Keratinocyte (primary cell): ENCODE measurements around the gene PRSS53. TPM values are rescaled to one million over a fixed set of nuclear protein-coding genes. Genes with fewer than 3 reads are reported as not detected.

Experiments
- DNase-seq: peaks from one replicate; pipeline ENCODE4 v3.0.0-alpha.2; 2011; ENCODE audit warnings: low read depth, missing footprints, low spot score
- FAIRE-seq: peaks from 2 replicates; lab custom pipeline; 2011; peaks lifted over from hg19 to GRCh38; lab: Jason Lieb, UNC
- H2AFZ ChIP-seq: 2 replicates; pipeline ENCODE4 v1.6.0; 2012; ENCODE audit warnings: low read length, control low read depth, inconsistent platforms; ENCODE audit not compliant: control insufficient read depth
- H3K27ac ChIP-seq: 2 replicates; pipeline ENCODE4 v1.5.1; 2011; ENCODE audit warnings: low read length; ENCODE audit not compliant: control insufficient read depth, insufficient read depth
- H3K27me3 ChIP-seq: 3 replicates; pipeline ENCODE4 v1.6.0; 2011; ENCODE audit warnings: low read length; ENCODE audit not compliant: control insufficient read depth, insufficient read depth; ENCODE audit errors: extremely low read depth
- H3K36me3 ChIP-seq, 2 experiments: 2 replicates in 1 of 2; 3 replicates in 1 of 2; pipeline ENCODE4 v1.5.1; 2011; ENCODE audit warnings: low read length in 2 of 2, mild to moderate bottlenecking in 1 of 2; ENCODE audit not compliant: control insufficient read depth in 2 of 2, insufficient read depth in 2 of 2; ENCODE audit errors: extremely low read depth in 1 of 2
- H3K4me1 ChIP-seq: 3 replicates; pipeline ENCODE4 v1.5.1; 2011; ENCODE audit warnings: low read length; ENCODE audit not compliant: control insufficient read depth, insufficient read depth; ENCODE audit errors: extremely low read depth
- H3K4me2 ChIP-seq: 3 replicates; pipeline ENCODE4 v1.6.0; 2011; ENCODE audit warnings: low read depth, low read length; ENCODE audit not compliant: control insufficient read depth, insufficient read depth; ENCODE audit errors: extremely low read depth
- H3K4me3 ChIP-seq, 3 experiments: fragments of 200-600 bp in 1 of 3; sonication (generic) in 1 of 3; 2 replicates in 2 of 3; 3 replicates in 1 of 3; pipeline ENCODE4 v1.5.1; 2011 to 2016; ENCODE audit warnings: low read length in 3 of 3, mild to moderate bottlenecking in 3 of 3, control low read depth in 2 of 3, inconsistent platforms in 1 of 3, low read depth in 1 of 3, mixed read lengths in 1 of 3, mixed run types in 1 of 3, moderate library complexity in 1 of 3; ENCODE audit not compliant: control insufficient read depth in 2 of 3, insufficient read depth in 2 of 3; ENCODE audit errors: extremely low read depth in 1 of 3
- H3K79me2 ChIP-seq: 2 replicates; pipeline ENCODE4 v1.6.0; 2012; ENCODE audit warnings: low read length; ENCODE audit not compliant: control insufficient read depth, insufficient read depth
- H3K9ac ChIP-seq: 3 replicates; pipeline ENCODE4 v1.6.0; 2011; ENCODE audit warnings: low read length; ENCODE audit not compliant: control insufficient read depth, insufficient read depth; ENCODE audit errors: extremely low read depth
- H3K9me1 ChIP-seq: 3 replicates; pipeline ENCODE4 v1.6.0; 2011; ENCODE audit warnings: low read length; ENCODE audit not compliant: control insufficient read depth, insufficient read depth; ENCODE audit errors: extremely low read depth
- H3K9me3 ChIP-seq: 2 replicates; pipeline ENCODE4 v1.5.1; 2012; ENCODE audit warnings: low read depth, low read length; ENCODE audit not compliant: control insufficient read depth
- H4K20me1 ChIP-seq: 3 replicates; pipeline ENCODE4 v1.6.0; 2011; ENCODE audit warnings: low read length; ENCODE audit not compliant: control insufficient read depth, insufficient read depth; ENCODE audit errors: extremely low read depth
- CTCF ChIP-seq, 3 experiments: IDR thresholded peaks in 1 of 3; conservative IDR thresholded peaks in 1 of 3; optimal IDR thresholded peaks in 1 of 3; 2 replicates in 2 of 3; 3 replicates in 1 of 3; pipeline versions ENCODE3 to v1.5.1; 2011; ENCODE audit warnings: low read length in 3 of 3, mild to moderate bottlenecking in 3 of 3, moderate library complexity in 2 of 3, control low read depth in 1 of 3, inconsistent platforms in 1 of 3; ENCODE audit not compliant: insufficient read depth in 2 of 3; ENCODE audit errors: extremely low read depth in 1 of 3
- EZH2 ChIP-seq: IDR thresholded peaks from one replicate; pipeline ENCODE4 v1.6.1; 2012; ENCODE audit warnings: inconsistent platforms, mild to moderate bottlenecking, low read length, moderate library complexity
- dilution Hi-C: fragments of 300-500 bp; cut with MboI; formaldehyde crosslinking; loops from one replicate; pipeline ENCODE4 v1.7.0; 2020; ENCODE audit warnings: low sequenced_read_pairs; ENCODE audit not compliant: extremely low pct_ligation_motif_present
- polyA plus RNA-seq, 5 experiments: library from polyadenylated mRNA; depleted of rRNA in 3 of 5; stranded (reverse) in 3 of 5; stranded (forward) in 1 of 5; unstranded in 1 of 5; fragments of >200 nt; gene quantifications; 1 replicate in 1 of 5; 2 replicates in 3 of 5; 3 replicates in 1 of 5; pipeline versions ENCODE4 v1.2.1 to v1.2.3, GENCODE V29; 2011 to 2012; ENCODE audit warnings: missing spikeins in 2 of 5, low read depth in 1 of 5, low replicate concordance in 1 of 5

The PRSS53 gene
- polyA plus RNA-seq, 1 donor (not counting 4 experiments of a cell fraction or from before 2014, with no cell fraction given), result 0.50 TPM

DNA sequence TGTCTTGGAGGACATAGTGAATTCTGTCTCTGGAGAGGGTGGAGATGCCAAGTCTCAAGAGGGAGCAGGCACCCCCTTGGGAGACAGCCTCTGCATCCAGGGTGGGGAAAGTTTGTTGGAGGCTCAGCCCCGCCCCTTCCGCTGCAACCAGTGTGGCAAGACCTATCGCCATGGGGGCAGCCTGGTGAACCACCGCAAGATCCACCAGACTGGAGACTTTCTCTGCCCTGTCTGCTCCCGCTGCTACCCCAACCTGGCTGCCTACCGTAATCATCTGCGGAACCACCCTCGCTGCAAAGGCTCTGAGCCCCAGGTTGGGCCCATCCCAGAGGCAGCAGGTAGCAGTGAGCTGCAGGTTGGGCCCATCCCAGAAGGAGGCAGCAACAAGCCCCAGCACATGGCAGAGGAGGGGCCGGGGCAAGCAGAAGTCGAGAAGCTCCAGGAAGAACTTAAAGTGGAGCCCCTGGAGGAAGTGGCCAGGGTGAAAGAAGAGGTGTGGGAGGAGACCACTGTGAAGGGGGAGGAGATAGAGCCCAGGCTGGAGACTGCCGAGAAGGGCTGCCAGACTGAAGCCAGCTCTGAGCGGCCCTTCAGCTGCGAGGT, 9.3 kb downstream of the PRSS53 start:
- Histone ChIP-seq H3K36me3 (peaks cover 21 to 30% of the 10 kb centered on the region in 2 experiments), H4K20me1 (no peaks in the 10 kb centered on the region), H3K79me2 (peaks cover 60% of the 10 kb centered on the region)

DNA sequence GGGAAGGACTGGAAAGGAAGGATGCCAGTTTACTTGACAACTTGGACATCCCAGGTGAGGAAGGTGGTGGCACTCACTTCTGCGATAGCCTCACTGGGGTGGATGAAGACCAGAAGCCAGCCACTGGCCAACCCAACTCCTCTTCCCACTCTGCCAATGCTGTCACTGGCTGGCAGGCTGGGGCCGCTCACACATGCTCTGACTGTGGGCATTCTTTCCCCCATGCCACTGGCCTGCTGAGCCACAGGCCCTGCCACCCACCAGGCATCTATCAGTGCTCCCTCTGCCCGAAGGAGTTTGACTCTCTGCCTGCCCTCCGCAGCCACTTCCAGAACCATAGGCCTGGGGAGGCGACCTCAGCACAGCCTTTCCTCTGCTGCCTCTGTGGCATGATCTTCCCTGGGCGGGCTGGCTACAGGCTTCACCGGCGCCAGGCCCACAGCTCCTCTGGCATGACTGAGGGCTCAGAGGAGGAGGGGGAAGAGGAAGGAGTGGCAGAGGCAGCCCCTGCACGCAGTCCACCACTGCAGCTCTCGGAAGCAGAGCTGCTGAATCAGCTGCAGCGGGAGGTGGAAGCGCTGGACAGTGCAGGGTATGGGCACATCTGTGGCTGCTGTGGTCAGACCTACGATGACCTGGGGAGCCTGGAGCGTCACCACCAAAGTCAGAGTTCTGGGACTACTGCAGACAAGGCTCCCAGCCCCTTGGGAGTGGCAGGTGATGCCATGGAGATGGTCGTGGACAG, 10.0 kb downstream of the PRSS53 start:
- no peaks in the 10 kb centered on the region for H3K4me1 ChIP-seq
- no peaks in the 10 kb centered on the region for H4K20me1 ChIP-seq
- dilution Hi-C loops, result no loop called here
- no peaks in the 10 kb centered on the region for H3K9me1 ChIP-seq
- H3K9ac ChIP-seq, result no peak overlapping the region
- H3K9me3 ChIP-seq, result no peaks in the 10 kb centered on the region
- H3K4me3 ChIP-seq, result no peak overlapping the region
- no peaks in the 10 kb centered on the region for H3K27me3 ChIP-seq
- no peak for TF ChIP-seq CTCF (optimal IDR thresholded peaks at IDR 0.05 in 1 of 3, IDR thresholded peaks at IDR 0.05 in 1 of 3, conservative IDR thresholded peaks at IDR 0.05 in 1 of 3; ENCODE audit: extremely low read depth in 1 of 3, insufficient read depth in 2 of 3, low read length in 3 of 3)
- TF ChIP-seq EZH2, result no peak
- peaks cover 60% of the 10 kb centered on the region for H3K79me2 ChIP-seq
- no peak for DNase-seq
- no peak overlapping the region for H3K4me2 ChIP-seq
- H3K27ac ChIP-seq, result no peak overlapping the region
- FAIRE-seq, result no peak
- H3K36me3 ChIP-seq, result peaks cover 21 to 30% of the 10 kb centered on the region in 2 experiments
- no peak overlapping the region for H2AFZ ChIP-seq

More for the DNA sequence above, 9.3 kb downstream of the PRSS53 start:
- dilution Hi-C loops, result no loop called here
- no peak overlapping the region for H3K27ac ChIP-seq
- DNase-seq (no peak), FAIRE-seq (no peak)
- H3K4me1 ChIP-seq, result no peaks in the 10 kb centered on the region
- no peak for TF ChIP-seq EZH2
- TF ChIP-seq CTCF (optimal IDR thresholded peaks at IDR 0.05 in 1 of 3, IDR thresholded peaks at IDR 0.05 in 1 of 3, conservative IDR thresholded peaks at IDR 0.05 in 1 of 3; ENCODE audit: extremely low read depth in 1 of 3, insufficient read depth in 2 of 3, low read length in 3 of 3), result no peak
- no peak overlapping the region for H2AFZ ChIP-seq
- no peak overlapping the region for H3K9ac ChIP-seq
- H3K4me3 ChIP-seq, result no peak overlapping the region
- no peaks in the 10 kb centered on the region for H3K9me3 ChIP-seq
- no peak overlapping the region for H3K4me2 ChIP-seq
- no peaks in the 10 kb centered on the region for H3K9me1 ChIP-seq
- no peaks in the 10 kb centered on the region for H3K27me3 ChIP-seq
